ENCODE data around the gene MAST4. TPM values are rescaled to one million over a fixed set of nuclear protein-coding genes. Genes with fewer than 3 reads are reported as not detected.

The MAST4 gene
- total RNA-seq, 4 donors from 2014 or later: 19.5 to 44.1 (median 24.1) TPM

DNA sequence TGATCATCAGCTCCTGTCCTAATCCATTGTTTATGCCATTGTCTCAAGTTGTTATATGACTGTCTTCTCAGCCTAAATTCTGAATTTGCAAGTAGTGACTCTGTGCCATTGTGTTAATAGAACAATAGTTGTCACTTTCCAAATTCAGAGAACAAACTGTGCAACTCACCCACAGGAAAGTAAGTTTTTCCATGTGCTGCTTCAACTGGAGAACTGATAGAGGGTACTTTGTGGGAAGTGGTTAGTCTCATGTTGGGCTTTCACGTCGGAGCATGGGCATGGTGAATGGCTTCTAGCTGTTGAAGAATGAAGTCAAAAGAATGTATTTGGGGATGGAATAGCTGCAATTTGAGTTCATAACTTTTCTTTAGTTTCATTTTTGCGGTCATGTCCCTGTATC, 454.4 kb downstream of the MAST4 start:
- no peak for DNase-seq (ENCODE audit: low spot score in 2 of 2)
- no peaks in the 10 kb centered on the region for H3K27me3 ChIP-seq
- no peak overlapping the region for H3K4me3 ChIP-seq
- no peaks in the 10 kb centered on the region for H3K9me3 ChIP-seq
- H3K36me3 ChIP-seq: no peaks in the 10 kb centered on the region
- 66 to 70% methylated on average over 3 of the region's 3 CpGs for WGBS, 2 donors
- H3K27ac ChIP-seq: no peak overlapping the region
- TF ChIP-seq POLR2A (IDR thresholded peaks at IDR 0.05): no peak
- TF ChIP-seq EP300 (IDR thresholded peaks at IDR 0.05): peak in 1 of 2 donors; percentile 7
- TF ChIP-seq, protein P1, sequence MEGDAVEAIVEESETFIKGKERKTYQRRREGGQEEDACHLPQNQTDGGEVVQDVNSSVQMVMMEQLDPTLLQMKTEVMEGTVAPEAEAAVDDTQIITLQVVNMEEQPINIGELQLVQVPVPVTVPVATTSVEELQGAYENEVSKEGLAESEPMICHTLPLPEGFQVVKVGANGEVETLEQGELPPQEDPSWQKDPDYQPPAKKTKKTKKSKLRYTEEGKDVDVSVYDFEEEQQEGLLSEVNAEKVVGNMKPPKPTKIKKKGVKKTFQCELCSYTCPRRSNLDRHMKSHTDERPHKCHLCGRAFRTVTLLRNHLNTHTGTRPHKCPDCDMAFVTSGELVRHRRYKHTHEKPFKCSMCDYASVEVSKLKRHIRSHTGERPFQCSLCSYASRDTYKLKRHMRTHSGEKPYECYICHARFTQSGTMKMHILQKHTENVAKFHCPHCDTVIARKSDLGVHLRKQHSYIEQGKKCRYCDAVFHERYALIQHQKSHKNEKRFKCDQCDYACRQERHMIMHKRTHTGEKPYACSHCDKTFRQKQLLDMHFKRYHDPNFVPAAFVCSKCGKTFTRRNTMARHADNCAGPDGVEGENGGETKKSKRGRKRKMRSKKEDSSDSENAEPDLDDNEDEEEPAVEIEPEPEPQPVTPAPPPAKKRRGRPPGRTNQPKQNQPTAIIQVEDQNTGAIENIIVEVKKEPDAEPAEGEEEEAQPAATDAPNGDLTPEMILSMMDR (IDR thresholded peaks at IDR 0.05): no peak
- H3K4me1 ChIP-seq: peaks cover 0 to 9% (median 0%) of the 10 kb centered on the region in 4 donors

DNA sequence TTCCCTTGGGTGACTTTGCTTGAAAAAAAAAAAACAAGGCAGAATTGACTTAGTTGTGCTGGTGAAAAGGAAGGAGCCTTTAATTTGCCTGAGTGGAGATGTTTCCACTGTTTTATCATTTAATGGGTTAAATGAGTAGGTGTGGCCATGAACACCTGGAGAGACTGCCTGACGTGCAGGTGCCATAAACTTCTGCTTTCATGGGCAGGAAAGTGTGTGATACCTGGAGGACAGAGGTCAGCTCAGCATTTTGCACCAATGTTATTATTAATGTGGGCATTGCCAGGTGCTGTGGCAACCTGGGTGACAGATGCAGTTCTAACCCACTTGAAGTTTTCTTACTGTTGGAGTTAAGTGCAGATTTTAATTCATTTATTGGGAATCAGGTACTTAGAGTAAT, 455.0 kb downstream of the MAST4 start:
- no peaks in the 10 kb centered on the region for H3K36me3 ChIP-seq
- no peak for DNase-seq (ENCODE audit: low spot score in 2 of 2)
- no peak overlapping the region for H3K27ac ChIP-seq
- no peaks in the 10 kb centered on the region for H3K9me3 ChIP-seq
- H3K4me3 ChIP-seq: no peak overlapping the region
- peaks cover 0 to 9% (median 0%) of the 10 kb centered on the region in 4 donors for H3K4me1 ChIP-seq
- 35 to 61% methylated on average over 1 of the region's 1 CpG for WGBS, 2 donors
- H3K27me3 ChIP-seq: no peaks in the 10 kb centered on the region
- TF ChIP-seq, protein P1 (IDR thresholded peaks at IDR 0.05): no peak
- no peak for TF ChIP-seq POLR2A (IDR thresholded peaks at IDR 0.05)
- TF ChIP-seq EP300 (IDR thresholded peaks at IDR 0.05): no peak

DNA sequence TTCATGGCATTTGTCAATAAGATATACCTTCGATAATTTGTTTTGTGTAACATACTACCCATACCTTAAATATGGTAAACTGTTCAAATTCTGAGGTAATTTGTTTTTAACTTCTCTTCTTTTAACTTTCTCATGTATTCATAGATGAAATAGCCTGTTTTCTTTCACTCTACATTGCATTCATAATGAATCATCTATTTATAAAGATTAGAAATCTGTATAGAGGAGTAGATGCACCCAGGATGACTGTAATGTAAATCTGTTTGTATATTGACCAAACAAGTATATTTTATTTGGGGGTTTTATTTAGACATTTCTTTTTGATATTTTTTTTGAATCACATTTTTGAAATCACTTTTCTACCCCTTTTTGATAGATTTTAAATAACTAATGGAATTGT, 455.8 kb downstream of the MAST4 start:
- DNase-seq (ENCODE audit: low spot score in 2 of 2): no peak
- Histone ChIP-seq H3K27me3 (no peaks in the 10 kb centered on the region), H3K36me3 (no peaks in the 10 kb centered on the region), H3K27ac (no peak overlapping the region), H3K4me1 (peaks cover 0 to 4% (median 0%) of the 10 kb centered on the region in 4 donors), H3K4me3 (no peak overlapping the region), H3K9me3 (no peaks in the 10 kb centered on the region)
- 96 to 98% methylated on average over 1 of the region's 1 CpG for WGBS, 2 donors
- TF ChIP-seq EP300 (IDR thresholded peaks at IDR 0.05) (no peak), POLR2A (IDR thresholded peaks at IDR 0.05) (no peak)
- TF ChIP-seq, protein P1 (IDR thresholded peaks at IDR 0.05): no peak

DNA sequence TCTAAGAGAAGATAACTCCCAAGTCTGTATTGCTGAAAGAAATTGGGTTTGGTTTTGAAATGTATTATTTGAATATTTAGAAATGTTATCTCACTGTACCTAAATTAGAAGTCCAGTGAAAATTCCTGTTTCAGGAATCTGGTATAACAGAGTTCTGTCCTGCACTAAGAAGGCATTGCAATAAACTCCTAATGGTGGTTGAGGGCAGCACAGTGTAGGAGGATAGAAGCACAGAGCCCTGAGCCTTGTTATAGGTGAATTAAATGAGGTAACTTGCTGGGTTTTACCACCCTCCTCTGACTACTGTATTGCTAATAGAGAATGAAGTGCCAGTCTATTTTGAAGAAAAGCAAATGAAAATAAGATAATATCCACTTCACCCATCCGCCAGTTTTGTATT, 457.0 kb downstream of the MAST4 start:
- Histone ChIP-seq H3K27ac (no peak overlapping the region), H3K4me3 (no peak overlapping the region), H3K9me3 (no peaks in the 10 kb centered on the region), H3K4me1 (no peaks in the 10 kb centered on the region), H3K36me3 (no peaks in the 10 kb centered on the region), H3K27me3 (no peaks in the 10 kb centered on the region)
- no peak for TF ChIP-seq EP300 (IDR thresholded peaks at IDR 0.05)
- no peak for TF ChIP-seq POLR2A (IDR thresholded peaks at IDR 0.05)
- TF ChIP-seq, protein P1 (IDR thresholded peaks at IDR 0.05): peak in 1 of 5 experiments; percentile 2
- 91% methylated on average over 1 of the region's 1 CpG for WGBS, 2 donors
- DNase-seq (ENCODE audit: low spot score in 2 of 2): no peak

DNA sequence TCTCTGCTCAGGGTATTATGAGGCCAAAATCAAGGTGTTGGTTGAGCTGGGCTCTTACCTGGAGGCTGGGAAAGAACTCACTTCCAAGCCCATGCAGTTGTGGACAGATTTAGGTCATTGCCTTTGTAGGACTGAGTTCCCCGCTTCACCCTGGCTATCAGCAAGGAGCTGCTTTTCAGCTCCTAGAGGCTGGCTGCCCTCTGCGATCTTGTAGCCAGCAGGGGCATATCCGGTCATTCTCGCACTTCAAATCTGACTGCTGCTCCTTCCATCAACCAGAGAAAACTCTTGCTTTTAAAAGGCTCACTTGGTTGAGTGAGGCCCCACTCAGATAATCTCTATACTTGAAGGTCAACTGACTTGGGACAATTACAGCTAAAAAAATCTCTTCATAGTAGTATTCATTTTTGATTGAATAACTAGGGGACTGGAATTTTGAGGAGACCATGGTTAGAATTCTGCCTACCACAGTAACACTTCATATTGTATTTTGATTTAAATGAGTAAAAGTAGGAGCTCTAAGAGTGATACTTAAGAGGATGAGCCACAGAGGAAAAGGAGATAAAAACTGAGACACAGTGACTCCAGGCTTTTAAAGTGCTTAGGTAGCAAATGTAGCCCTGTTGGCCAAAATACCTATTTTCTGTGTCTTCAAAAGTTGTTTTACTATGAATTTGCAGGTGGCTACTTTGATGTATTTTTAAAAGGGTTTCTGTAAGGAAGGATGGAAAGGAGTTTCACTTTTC, 463.0 kb downstream of the MAST4 start:
- Histone ChIP-seq H3K27me3 (no peaks in the 10 kb centered on the region), H3K4me3 (no peak overlapping the region), H3K36me3 (no peaks in the 10 kb centered on the region), H3K4me1 (no peaks in the 10 kb centered on the region), H3K9me3 (no peaks in the 10 kb centered on the region), H3K27ac (no peak overlapping the region)
- no peak for TF ChIP-seq POLR2A (IDR thresholded peaks at IDR 0.05)
- DNase-seq (ENCODE audit: low spot score in 2 of 2): no peak
- 53 to 62% methylated on average over 4 of the region's 4 CpGs for WGBS, 2 donors

All from tibial nerve (tissue), 4 donors.